Measurements from ENCODE around the gene HIVEP3.
"Not testable (repeated sequence)": the region's sequence is repeated elsewhere in the genome, so short reads cannot be mapped to it uniquely, and the experiment has no call there.

- not testable (repeated sequence) for TF ChIP-seq CTCF (optimal IDR thresholded peaks at IDR 0.05 in 1 of 3, IDR thresholded peaks at IDR 0.05 in 1 of 3, conservative IDR thresholded peaks at IDR 0.05 in 1 of 3; ENCODE audit: extremely low read depth in 1 of 3, insufficient read depth in 2 of 3, low read length in 3 of 3); EZH2 (IDR thresholded peaks at IDR 0.05; ENCODE audit: low read length)
Observed at GRCh38 chr1:41921271-41921670, 2.5 kb upstream of the HIVEP3 start.

Data from keratinocyte (primary cell).